Skeletal muscle tissue (tissue), 4 donors: ENCODE measurements around the gene SPDL1. TPM values are rescaled to one million over a fixed set of nuclear protein-coding genes. Genes with fewer than 3 reads are reported as not detected.

Experiments used
- H3K27ac ChIP-seq: one replicate; pipeline ENCODE4 v1.7.0; 2013; ENCODE audit warnings: mild to moderate bottlenecking, low read depth, low read length, inconsistent platforms
- H3K27me3 ChIP-seq, 3 donors: one replicate each; pipeline ENCODE4 v1.7.0; 2013; ENCODE audit warnings: low read length in 3 of 3; ENCODE audit not compliant: control insufficient read depth in 3 of 3, insufficient read depth in 3 of 3
- H3K36me3 ChIP-seq, 3 donors: one replicate each; pipeline ENCODE4 v1.7.0; 2013; ENCODE audit warnings: low read length in 3 of 3; ENCODE audit not compliant: control insufficient read depth in 3 of 3, insufficient read depth in 3 of 3
- H3K4me1 ChIP-seq, 3 donors: one replicate each; pipeline ENCODE4 v1.7.0; 2013; ENCODE audit warnings: low read length in 3 of 3, mild to moderate bottlenecking in 3 of 3; ENCODE audit not compliant: control insufficient read depth in 3 of 3, insufficient read depth in 3 of 3
- H3K4me3 ChIP-seq, 3 donors: one replicate each; pipeline ENCODE4 v1.7.0; 2013; ENCODE audit warnings: low read length in 3 of 3
- H3K9ac ChIP-seq, 3 donors: one replicate each; pipeline ENCODE4 v1.7.0; 2013; ENCODE audit warnings: low read length in 3 of 3, mild to moderate bottlenecking in 3 of 3, moderate library complexity in 2 of 3, low read depth in 1 of 3
- H3K9me3 ChIP-seq, 3 donors: one replicate each; pipeline ENCODE4 v1.7.0; 2013; ENCODE audit warnings: low read length in 3 of 3; ENCODE audit not compliant: control insufficient read depth in 3 of 3
- total RNA-seq: library from RNA; depleted of rRNA; stranded (reverse); fragments of >200 nt; gene quantifications from one replicate; pipeline ENCODE4 v1.2.3, GENCODE V29; 2014
- donor health status: Osteomylitis.

The SPDL1 gene
- total RNA-seq, 1 donor from 2014 or later = 8.4 TPM

GRCh38 chr5:169549453-169550100, 34.0 kb upstream of the SPDL1 start:
- H3K27me3 ChIP-seq = peaks cover 0 to 9% (median 0%) of the 10 kb centered on the region in 3 donors
- H3K9me3 ChIP-seq = no peaks in the 10 kb centered on the region
- no peak overlapping the region for H3K9ac ChIP-seq
- no peaks in the 10 kb centered on the region for H3K4me1 ChIP-seq
- H3K4me3 ChIP-seq = no peak overlapping the region
- no peaks in the 10 kb centered on the region for H3K36me3 ChIP-seq
- no peak overlapping the region for H3K27ac ChIP-seq

- H3K27ac ChIP-seq = no peak overlapping the region
- no peak overlapping the region for H3K4me3 ChIP-seq
These were observed 33.3 kb upstream of the SPDL1 start for GRCh38 chr5:169550227-169550626.

GRCh38 chr5:169551146-169551545, 32.4 kb upstream of the SPDL1 start:
- Histone ChIP-seq H3K4me1 (no peaks in the 10 kb centered on the region), H3K36me3 (no peaks in the 10 kb centered on the region), H3K27ac (no peak overlapping the region), H3K9ac (no peak overlapping the region), H3K9me3 (no peaks in the 10 kb centered on the region), H3K4me3 (no peak overlapping the region), H3K27me3 (peaks cover 0 to 13% (median 0%) of the 10 kb centered on the region in 3 donors)

More at GRCh38 chr5:169550227-169550626, 33.3 kb upstream of the SPDL1 start:
- Histone ChIP-seq H3K27me3 (peaks cover 0 to 13% (median 0%) of the 10 kb centered on the region in 3 donors), H3K9me3 (no peaks in the 10 kb centered on the region), H3K4me1 (no peaks in the 10 kb centered on the region), H3K36me3 (no peaks in the 10 kb centered on the region), H3K9ac (no peak overlapping the region)

GRCh38 chr5:169551696-169552095, 31.9 kb upstream of the SPDL1 start:
- no peaks in the 10 kb centered on the region for H3K36me3 ChIP-seq
- H3K4me3 ChIP-seq = no peak overlapping the region
- H3K27ac ChIP-seq = no peak overlapping the region
- no peaks in the 10 kb centered on the region for H3K9me3 ChIP-seq
- H3K4me1 ChIP-seq = no peaks in the 10 kb centered on the region
- peaks cover 0 to 13% (median 0%) of the 10 kb centered on the region in 3 donors for H3K27me3 ChIP-seq
- H3K9ac ChIP-seq = no peak overlapping the region

- no peaks in the 10 kb centered on the region for H3K36me3 ChIP-seq
- no peaks in the 10 kb centered on the region for H3K4me1 ChIP-seq
- H3K4me3 ChIP-seq = no peak overlapping the region
- no peak overlapping the region for H3K27ac ChIP-seq
- peaks cover 0 to 13% (median 0%) of the 10 kb centered on the region in 3 donors for H3K27me3 ChIP-seq
- H3K9ac ChIP-seq = no peak overlapping the region
- H3K9me3 ChIP-seq = no peaks in the 10 kb centered on the region
These were observed 29.3 kb upstream of the SPDL1 start for GRCh38 chr5:169554251-169554650.

- Histone ChIP-seq H3K4me1 (no peaks in the 10 kb centered on the region), H3K9me3 (no peaks in the 10 kb centered on the region), H3K27ac (no peak overlapping the region), H3K27me3 (peaks cover 0 to 8% (median 0%) of the 10 kb centered on the region in 3 donors), H3K4me3 (no peak overlapping the region), H3K9ac (no peak overlapping the region), H3K36me3 (no peaks in the 10 kb centered on the region)
These were observed 25.7 kb upstream of the SPDL1 start for GRCh38 chr5:169557838-169558237.

- no peaks in the 10 kb centered on the region for H3K4me1 ChIP-seq
- H3K27me3 ChIP-seq = peaks cover 0 to 5% (median 0%) of the 10 kb centered on the region in 3 donors
- H3K9ac ChIP-seq = no peak overlapping the region
- no peak overlapping the region for H3K27ac ChIP-seq
- no peaks in the 10 kb centered on the region for H3K9me3 ChIP-seq
- no peaks in the 10 kb centered on the region for H3K36me3 ChIP-seq
- no peak overlapping the region for H3K4me3 ChIP-seq
These were observed 21.7 kb upstream of the SPDL1 start for GRCh38 chr5:169561893-169562292.

GRCh38 chr5:169563369-169563768, 20.2 kb upstream of the SPDL1 start:
- H3K36me3 ChIP-seq = no peaks in the 10 kb centered on the region
- H3K9ac ChIP-seq = no peak overlapping the region
- no peaks in the 10 kb centered on the region for H3K9me3 ChIP-seq
- H3K27ac ChIP-seq = no peak overlapping the region
- H3K4me3 ChIP-seq = no peak overlapping the region
- no peaks in the 10 kb centered on the region for H3K4me1 ChIP-seq
- H3K27me3 ChIP-seq = peaks cover 0 to 5% (median 0%) of the 10 kb centered on the region in 3 donors

- Histone ChIP-seq H3K27ac (no peak overlapping the region), H3K4me1 (no peaks in the 10 kb centered on the region), H3K4me3 (no peak overlapping the region), H3K9ac (no peak overlapping the region), H3K9me3 (no peaks in the 10 kb centered on the region), H3K27me3 (peaks cover 0 to 5% (median 2%) of the 10 kb centered on the region in 3 donors), H3K36me3 (no peaks in the 10 kb centered on the region)
These were observed 17.4 kb upstream of the SPDL1 start for GRCh38 chr5:169566202-169566601.

GRCh38 chr5:169567079-169567478, 16.5 kb upstream of the SPDL1 start:
- Histone ChIP-seq H3K9me3 (no peaks in the 10 kb centered on the region), H3K4me3 (no peak overlapping the region), H3K9ac (no peak overlapping the region), H3K27me3 (peaks cover 0 to 6% (median under 1%) of the 10 kb centered on the region in 3 donors), H3K4me1 (no peaks in the 10 kb centered on the region), H3K27ac (no peak overlapping the region), H3K36me3 (no peaks in the 10 kb centered on the region)
